CD8-positive, alpha-beta memory T cell (primary cell): ENCODE data around the gene PNMA6E. TPM values are rescaled to one million over a fixed set of nuclear protein-coding genes. Genes with fewer than 3 reads are reported as not detected.
"Not testable (repeated sequence)": the region's sequence is repeated elsewhere in the genome, so short reads cannot be mapped to it uniquely, and the experiment has no call there.

Experiments used
- CTCF ChIA-PET: fragments of 350-600 bp; sonication (Branson Sonifier 250); formaldehyde crosslinking; loops from one replicate; lab custom pipeline; 2021; ENCODE audit warnings: antibody characterized with exemption; lab: Charles Lee
- POLR2A ChIA-PET: fragments of 350-600 bp; sonication (Branson Sonifier 250); formaldehyde crosslinking; loops from one replicate; lab custom pipeline; 2021; ENCODE audit warnings: antibody characterized with exemption; lab: Charles Lee
- DNase-seq, 5 donors: peaks; one replicate each; pipeline versions ENCODE4 v3.0.0 to v3.0.0-alpha.2; 2020 to 2022; ENCODE audit warnings: mixed read lengths in 1 of 5
- H3K27ac ChIP-seq: one replicate; pipeline ENCODE4 v1.7.0; 2013; ENCODE audit warnings: low read depth, mild to moderate bottlenecking, low read length, moderate library complexity
- H3K27me3 ChIP-seq: 2 replicates; pipeline ENCODE4 v1.7.0; 2013; ENCODE audit warnings: low read length, mild to moderate bottlenecking; ENCODE audit not compliant: insufficient read depth, poor library complexity, severe bottlenecking
- H3K36me3 ChIP-seq: 2 replicates; pipeline ENCODE4 v1.7.0; 2013; ENCODE audit warnings: mild to moderate bottlenecking, low read length, moderate library complexity; ENCODE audit not compliant: insufficient read depth
- H3K4me1 ChIP-seq: 2 replicates; pipeline ENCODE4 v1.7.0; 2013; ENCODE audit warnings: mild to moderate bottlenecking, low read length, moderate library complexity; ENCODE audit not compliant: insufficient read depth
- H3K4me3 ChIP-seq: 2 replicates; pipeline ENCODE4 v1.7.0; 2013; ENCODE audit warnings: mild to moderate bottlenecking, low read length
- H3K9me3 ChIP-seq: 2 replicates; pipeline ENCODE4 v1.7.0; 2013; ENCODE audit warnings: mild to moderate bottlenecking, low read length
- H3K27ac Mint-ChIP-seq, 8 donors: one replicate each; pipeline ENCODE4 v1.8.0; 2020 to 2021; ENCODE audit warnings: mixed read lengths in 8 of 8, mild to moderate bottlenecking in 6 of 8, inconsistent platforms in 3 of 8, moderate library complexity in 3 of 8
- H3K27me3 Mint-ChIP-seq, 2 donors: one replicate each; pipeline ENCODE4 v1.8.0; 2020 to 2021; ENCODE audit warnings: mixed read lengths in 2 of 2, mild to moderate bottlenecking in 1 of 2, moderate library complexity in 1 of 2
- H3K36me3 Mint-ChIP-seq, 3 donors: one replicate each; pipeline ENCODE4 v1.8.0; 2020 to 2021; ENCODE audit warnings: mixed read lengths in 3 of 3, inconsistent platforms in 1 of 3, mild to moderate bottlenecking in 1 of 3
- H3K4me1 Mint-ChIP-seq, 3 donors: one replicate each; pipeline ENCODE4 v1.8.0; 2020 to 2021; ENCODE audit warnings: mixed read lengths in 3 of 3, inconsistent platforms in 1 of 3, mild to moderate bottlenecking in 1 of 3
- H3K4me3 Mint-ChIP-seq, 7 donors: one replicate each; pipeline ENCODE4 v1.8.0; 2020 to 2021; ENCODE audit warnings: mixed read lengths in 7 of 7, mild to moderate bottlenecking in 6 of 7, moderate library complexity in 4 of 7, inconsistent platforms in 2 of 7
- H3K9me3 Mint-ChIP-seq, 5 donors: one replicate each; pipeline ENCODE4 v1.8.0; 2020 to 2022; ENCODE audit warnings: mixed read lengths in 5 of 5, mild to moderate bottlenecking in 3 of 5, moderate library complexity in 2 of 5, inconsistent platforms in 1 of 5
- polyA plus RNA-seq: library from polyadenylated mRNA; unstranded; fragments of 300-500 nt; fragmentation: Illumina TruSeq; gene quantifications from one replicate; pipeline ENCODE4 v1.2.3, GENCODE V29; 2021
- total RNA-seq, 2 experiments: library from RNA; stranded (reverse); gene quantifications; one replicate each; pipeline ENCODE4 v1.2.3, GENCODE V29; 2021

PNMA6E gene
- total and polyA plus RNA-seq, 3 experiments from 2014 or later, result not detected

DNA sequence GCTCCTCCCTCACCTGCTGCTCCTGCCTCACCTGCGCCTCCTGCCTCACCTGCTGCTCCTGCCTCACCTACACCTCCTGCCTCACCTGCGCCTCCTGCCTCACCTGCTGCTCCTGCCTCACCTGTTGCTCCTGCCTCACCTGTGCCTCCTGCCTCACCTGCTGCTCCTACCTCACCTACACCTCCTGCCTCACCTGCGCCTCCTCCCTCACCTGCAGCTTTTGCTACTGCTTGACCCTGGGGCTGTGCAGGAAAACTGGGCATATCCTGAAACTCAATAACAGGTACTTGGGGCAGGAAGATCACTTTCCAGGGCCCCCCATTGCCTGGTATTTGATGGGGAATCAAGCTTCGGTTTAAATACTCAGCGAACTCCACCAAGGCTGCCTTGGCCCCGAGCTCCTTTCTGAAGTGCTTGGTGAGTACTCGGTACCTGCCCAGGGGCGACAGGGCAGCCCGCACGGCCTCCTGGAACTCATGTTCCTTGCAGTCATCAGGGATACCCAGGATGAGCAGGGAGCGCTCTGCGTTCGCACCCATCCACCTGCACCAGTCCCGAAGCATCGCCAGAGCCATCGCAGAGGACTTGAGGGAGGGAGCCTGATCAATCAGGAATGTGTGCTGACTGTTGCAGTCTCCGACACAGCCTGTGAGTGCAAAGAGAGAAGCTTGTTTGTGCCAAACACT is 2.7 kb downstream of the PNMA6E start:
- ChIA-PET CTCF (interaction anchor here (1.6 to 2.3 kb wide), 2 partner anchors 40 to 109 kb away, joined by 5 read pairs; no protein-coding TSS in a partner anchor), POLR2A (no interaction called here)
- Mint-ChIP-seq H3K4me3 (no peak overlapping the region), H3K4me1 (peaks cover 0 to 28% (median 10%) of the 10 kb centered on the region in 3 donors), H3K36me3 (no peaks in the 10 kb centered on the region), H3K27me3 (peaks cover 0 to 2% of the 10 kb centered on the region in 2 donors), H3K27ac (no peak overlapping the region), H3K9me3 (no peaks in the 10 kb centered on the region)
- H3K4me3 ChIP-seq, result no peak overlapping the region
- H3K4me1 ChIP-seq, result no peaks in the 10 kb centered on the region
- no peaks in the 10 kb centered on the region for H3K27me3 ChIP-seq
- H3K9me3 ChIP-seq, result no peaks in the 10 kb centered on the region
- DNase-seq, result no peak
- H3K27ac ChIP-seq, result no peak overlapping the region
- no peaks in the 10 kb centered on the region for H3K36me3 ChIP-seq

DNA sequence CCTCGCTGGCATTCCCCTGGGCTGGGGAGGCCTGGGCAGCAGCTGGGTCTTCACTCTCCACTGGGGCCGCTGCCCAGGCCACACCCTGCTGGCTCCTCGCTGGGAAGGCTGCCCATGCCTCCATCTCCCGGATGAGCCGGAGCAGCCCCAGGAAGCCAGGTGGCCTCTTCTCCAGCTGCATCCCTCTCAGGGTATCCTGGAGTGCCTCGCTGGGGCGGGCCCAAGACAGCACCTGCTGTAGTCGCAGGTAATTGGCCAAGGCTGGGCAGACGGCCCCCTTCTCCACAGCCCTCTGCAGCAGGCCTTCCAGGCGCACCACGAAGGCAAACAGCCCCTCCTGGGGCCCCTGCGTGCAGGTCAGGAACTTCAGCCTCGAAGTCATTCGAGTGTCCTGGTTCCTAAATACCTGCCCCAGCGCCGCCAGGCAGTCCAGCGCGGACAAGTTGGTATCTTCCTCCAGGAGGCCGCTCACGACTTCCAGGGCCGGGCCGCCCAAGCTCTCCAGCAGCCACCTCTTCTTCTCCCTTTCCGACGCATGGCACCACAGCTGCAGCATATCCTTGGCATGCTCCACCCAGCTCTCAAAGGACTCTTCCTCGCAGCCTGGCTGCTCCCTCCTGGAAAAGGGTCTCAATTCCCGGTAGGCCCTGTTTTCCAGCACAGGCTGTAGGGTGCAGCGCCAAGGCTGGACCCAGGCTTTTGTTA is 3.7 kb downstream of the PNMA6E start:
- H3K27me3 ChIP-seq, result no peaks in the 10 kb centered on the region
- Mint-ChIP-seq H3K27me3 (peaks cover 0 to 2% of the 10 kb centered on the region in 2 donors), H3K9me3 (no peaks in the 10 kb centered on the region), H3K4me1 (peaks cover 0 to 28% (median 10%) of the 10 kb centered on the region in 3 donors), H3K4me3 (no peak overlapping the region), H3K27ac (no peak overlapping the region), H3K36me3 (no peaks in the 10 kb centered on the region)
- no peak overlapping the region for H3K27ac ChIP-seq
- ChIA-PET CTCF (no interaction called here), POLR2A (no interaction called here)
- H3K4me1 ChIP-seq, result no peaks in the 10 kb centered on the region
- no peaks in the 10 kb centered on the region for H3K9me3 ChIP-seq
- no peak overlapping the region for H3K4me3 ChIP-seq
- H3K36me3 ChIP-seq, result no peaks in the 10 kb centered on the region
- no peak for DNase-seq

DNA sequence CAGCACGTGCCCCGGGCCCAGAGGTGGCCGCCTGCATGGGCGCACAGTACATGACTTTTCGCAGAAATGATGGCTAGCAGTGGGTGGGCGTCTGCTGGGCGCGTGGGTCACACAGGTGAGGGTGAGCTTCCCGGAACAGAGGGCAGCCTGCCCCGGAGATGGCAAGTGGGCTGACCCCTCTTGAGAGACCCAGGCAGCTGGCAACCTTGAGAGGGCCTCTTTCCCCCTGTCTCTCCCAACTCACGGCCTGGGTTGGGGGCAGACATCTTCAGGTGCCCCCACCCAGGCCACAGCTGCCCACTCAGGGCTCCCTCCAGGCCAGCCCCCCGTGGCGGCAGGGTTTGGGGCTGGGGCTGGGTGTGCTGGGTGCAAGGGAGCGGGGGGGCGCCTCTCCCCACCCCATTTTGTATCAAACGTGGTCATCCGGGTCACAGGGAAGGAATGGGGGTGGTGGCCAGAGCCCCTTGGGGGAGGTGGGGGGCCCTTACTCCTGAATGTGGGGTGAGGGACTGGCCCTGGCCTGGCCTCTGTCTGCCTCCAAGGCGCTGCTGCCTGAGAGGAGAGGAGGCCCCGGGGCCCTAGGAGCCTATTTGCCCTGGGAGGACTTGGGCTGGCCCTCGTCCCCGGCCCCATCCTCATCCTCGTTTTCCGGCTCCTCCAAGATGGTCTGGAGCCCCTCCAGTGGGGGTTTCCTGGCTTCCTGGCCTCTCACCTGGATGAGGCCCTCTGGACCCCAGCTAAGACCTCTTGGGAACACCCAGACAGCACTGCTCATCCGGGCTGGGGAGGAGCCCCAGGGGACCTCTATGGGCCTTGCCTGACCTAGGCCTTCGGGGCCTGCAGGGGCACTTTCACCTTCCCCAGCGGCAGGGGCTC is 4.6 kb downstream of the PNMA6E start:
- no peak overlapping the region for H3K27ac ChIP-seq
- no peaks in the 10 kb centered on the region for H3K4me1 ChIP-seq
- H3K36me3 ChIP-seq, result no peaks in the 10 kb centered on the region
- ChIA-PET CTCF (no interaction called here), POLR2A (no interaction called here)
- H3K27me3 ChIP-seq, result no peaks in the 10 kb centered on the region
- H3K4me1 Mint-ChIP-seq, result peaks cover 0 to 28% (median 10%) of the 10 kb centered on the region in 3 donors
- DNase-seq, result no peak
- no peak overlapping the region for H3K27ac Mint-ChIP-seq
- H3K9me3 ChIP-seq, result no peaks in the 10 kb centered on the region
- peaks cover 0 to 2% of the 10 kb centered on the region in 2 donors for H3K27me3 Mint-ChIP-seq
- H3K4me3 Mint-ChIP-seq, result no peak overlapping the region
- H3K9me3 Mint-ChIP-seq, result no peaks in the 10 kb centered on the region
- H3K36me3 Mint-ChIP-seq, result no peaks in the 10 kb centered on the region
- H3K4me3 ChIP-seq, result no peak overlapping the region

DNA sequence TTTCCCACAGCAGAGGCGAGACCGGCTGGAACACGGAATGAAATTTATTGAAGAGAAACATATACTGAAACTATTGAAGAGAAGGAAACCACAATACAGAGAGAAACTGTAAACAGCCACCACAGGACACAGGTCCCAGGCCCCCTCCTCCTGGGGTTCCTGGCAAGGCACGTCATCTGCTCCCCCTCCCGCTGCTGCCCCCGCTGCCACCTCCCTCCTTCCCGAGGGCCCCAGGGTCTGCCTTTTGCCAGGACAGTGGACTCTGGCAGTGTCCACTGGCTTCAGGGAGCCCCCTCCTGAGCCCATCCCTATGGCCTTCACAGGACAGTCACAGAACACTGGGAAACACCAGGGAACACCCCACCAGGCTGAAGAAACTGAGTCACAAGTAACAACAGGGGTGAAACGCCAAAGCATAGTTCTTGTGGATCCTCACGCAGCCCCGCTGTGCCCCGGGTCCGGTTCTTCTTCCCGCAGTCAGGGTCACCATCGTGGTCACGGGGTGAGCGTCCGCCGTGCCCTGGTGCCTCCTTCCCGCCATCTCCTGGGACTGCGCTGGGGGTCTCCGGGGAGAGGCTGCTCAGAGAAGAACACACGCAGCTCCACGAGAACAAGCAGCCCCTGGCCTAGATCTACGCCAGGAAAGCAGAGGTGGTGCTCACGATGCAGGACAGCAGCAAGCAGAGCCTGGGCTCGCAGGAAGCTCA is 5.4 kb downstream of the PNMA6E start:
- H3K4me1 Mint-ChIP-seq, result peaks cover 0 to 28% (median 10%) of the 10 kb centered on the region in 3 donors
- Histone ChIP-seq H3K4me1 (no peaks in the 10 kb centered on the region), H3K36me3 (no peaks in the 10 kb centered on the region), H3K4me3 (no peak overlapping the region), H3K27me3 (no peaks in the 10 kb centered on the region), H3K27ac (no peak overlapping the region), H3K9me3 (no peaks in the 10 kb centered on the region)
- no peak for DNase-seq
- no peaks in the 10 kb centered on the region for H3K9me3 Mint-ChIP-seq
- H3K27me3 Mint-ChIP-seq, result peaks cover 0 to 2% of the 10 kb centered on the region in 2 donors
- H3K4me3 Mint-ChIP-seq, result peak overlapping the region in 1 of 7 donors; percentile 27
- ChIA-PET POLR2A (no interaction called here), CTCF (no interaction called here)
- H3K36me3 Mint-ChIP-seq, result no peaks in the 10 kb centered on the region
- no peak overlapping the region for H3K27ac Mint-ChIP-seq

DNA sequence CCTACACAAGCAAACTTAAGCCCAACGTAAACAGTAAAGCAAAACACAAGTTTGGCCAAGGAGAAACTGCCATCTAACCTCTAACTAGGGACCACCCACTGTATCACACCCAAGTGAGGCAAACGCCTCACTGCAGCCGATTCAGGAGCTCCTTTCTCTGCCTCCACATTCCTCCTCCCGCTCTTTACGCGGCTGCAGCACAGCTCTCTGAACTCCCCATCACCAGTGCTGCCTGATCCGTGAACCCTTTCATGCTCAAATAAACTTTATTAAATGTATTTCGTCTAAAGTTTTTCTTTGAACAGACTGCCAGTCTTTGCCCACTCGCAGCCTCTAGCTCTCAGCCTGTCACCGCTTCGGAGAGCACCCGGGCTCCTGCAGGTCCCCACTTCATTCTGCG is 6.5 kb downstream of the PNMA6E start:
- H3K4me1 ChIP-seq, result no peaks in the 10 kb centered on the region
- no peak overlapping the region for H3K27ac ChIP-seq
- no peak overlapping the region for H3K4me3 ChIP-seq
- no peaks in the 10 kb centered on the region for H3K9me3 ChIP-seq
- no peaks in the 10 kb centered on the region for H3K36me3 ChIP-seq
- H3K27me3 ChIP-seq, result no peaks in the 10 kb centered on the region
- ChIA-PET CTCF (no interaction called here), POLR2A (no interaction called here)
- Mint-ChIP-seq H3K27ac (no peak overlapping the region), H3K9me3 (no peaks in the 10 kb centered on the region), H3K4me3 (no peak overlapping the region), H3K27me3 (peaks cover 0 to 2% of the 10 kb centered on the region in 2 donors), H3K36me3 (no peaks in the 10 kb centered on the region), H3K4me1 (peaks cover 0 to 22% (median 8%) of the 10 kb centered on the region in 3 donors)
- no peak for DNase-seq

DNA sequence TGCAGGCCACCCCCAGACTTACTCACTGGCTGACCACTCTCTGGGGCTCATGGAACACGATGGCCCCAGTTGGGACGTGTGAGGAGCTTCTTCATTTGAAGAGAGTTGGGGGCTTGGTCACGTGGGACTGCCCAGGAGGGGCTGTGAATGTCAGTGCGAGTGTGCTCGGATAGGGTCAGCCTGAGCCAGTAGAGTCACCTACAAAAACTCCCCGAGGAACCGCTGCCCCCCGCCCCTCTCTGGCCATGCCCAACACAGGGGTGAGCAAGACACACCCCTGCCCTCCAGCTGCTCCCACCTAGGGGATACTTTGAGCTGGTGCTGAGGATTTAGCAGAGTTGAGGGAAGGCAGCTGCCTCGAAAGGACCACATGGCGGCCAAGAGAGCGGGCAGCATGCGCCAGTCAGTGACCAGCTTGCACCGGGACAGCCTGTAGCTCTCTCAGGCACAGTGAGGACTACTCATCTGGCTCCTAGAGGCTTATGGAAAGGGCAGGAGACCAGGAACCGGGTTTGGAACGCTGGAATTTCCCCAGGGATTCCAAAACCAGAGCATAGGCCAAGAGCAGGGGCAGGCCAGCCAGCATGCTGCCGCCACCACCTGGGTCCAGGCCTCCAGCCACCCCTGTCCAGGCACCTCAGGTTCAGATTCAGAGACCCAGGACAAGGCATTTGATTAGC is 8.4 kb downstream of the PNMA6E start:
- CTCF ChIA-PET, result no interaction called here
- Histone ChIP-seq H3K4me3 (no peak overlapping the region), H3K27me3 (no peaks in the 10 kb centered on the region), H3K4me1 (no peaks in the 10 kb centered on the region), H3K36me3 (no peaks in the 10 kb centered on the region), H3K27ac (no peak overlapping the region), H3K9me3 (no peaks in the 10 kb centered on the region)
- Mint-ChIP-seq H3K4me1 (peaks cover 0 to 21% (median 8%) of the 10 kb centered on the region in 3 donors), H3K27me3 (no peaks in the 10 kb centered on the region), H3K36me3 (no peaks in the 10 kb centered on the region), H3K9me3 (no peaks in the 10 kb centered on the region), H3K4me3 (no peak overlapping the region), H3K27ac (no peak overlapping the region)
- DNase-seq, result no peak
- POLR2A ChIA-PET, result no interaction called here

DNA sequence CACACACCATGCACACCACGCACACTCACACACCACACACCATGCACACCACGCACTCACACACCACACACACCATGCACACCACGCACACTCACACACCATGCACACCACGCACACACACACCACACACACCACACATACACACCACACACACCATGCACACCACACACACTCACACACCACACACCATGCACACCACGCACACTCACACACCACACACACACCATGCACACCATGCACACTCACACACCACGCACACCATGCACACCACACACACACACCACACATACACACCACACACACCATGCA is 11.7 kb downstream of the PNMA6E start:
- H3K4me1 ChIP-seq, H3K4me3 ChIP-seq, H3K9me3 ChIP-seq, H3K4me3 Mint-ChIP-seq, H3K27me3 ChIP-seq, H3K27ac ChIP-seq, POLR2A ChIA-PET, H3K27me3 Mint-ChIP-seq, H3K4me1 Mint-ChIP-seq, H3K27ac Mint-ChIP-seq, DNase-seq, H3K36me3 Mint-ChIP-seq, H3K36me3 ChIP-seq, H3K9me3 Mint-ChIP-seq: not testable (repeated sequence)
- CTCF ChIA-PET, result interaction anchor here (0.6 kb wide), 1 partner anchor 619 kb away, joined by 3 read pairs; no protein-coding TSS in a partner anchor
